GM18499 (cell line): Measurements from ENCODE around the gene GMDS.

ENCODE experiments used
- ATAC-seq: cut with Tn5 transposase; IDR thresholded peaks from one replicate; pipeline ENCODE4 v1.9.1; 2021; ENCODE audit warnings: moderate number of reproducible peaks; ENCODE audit not compliant: insufficient read depth, unreplicated experiment

GMDS gene

DNA sequence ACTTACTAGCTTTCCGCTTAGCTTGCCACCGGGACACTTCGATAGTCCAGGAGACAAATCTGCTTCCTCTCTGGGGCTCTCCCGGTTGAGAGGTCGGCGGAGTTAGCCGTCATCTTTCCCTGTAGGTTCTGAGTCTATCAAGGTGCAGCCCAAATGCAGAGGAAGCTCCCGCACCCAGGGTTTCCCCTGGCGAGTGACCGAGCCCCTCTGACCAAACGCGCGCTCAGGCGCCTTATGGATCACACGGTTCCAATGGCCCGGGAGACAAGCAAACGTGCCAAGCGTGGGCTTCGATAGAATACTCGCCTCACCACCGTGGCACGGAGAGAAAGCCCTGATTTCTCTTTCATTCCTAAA, 651.5 kb downstream of the GMDS start:
- ATAC-seq = no peak

DNA sequence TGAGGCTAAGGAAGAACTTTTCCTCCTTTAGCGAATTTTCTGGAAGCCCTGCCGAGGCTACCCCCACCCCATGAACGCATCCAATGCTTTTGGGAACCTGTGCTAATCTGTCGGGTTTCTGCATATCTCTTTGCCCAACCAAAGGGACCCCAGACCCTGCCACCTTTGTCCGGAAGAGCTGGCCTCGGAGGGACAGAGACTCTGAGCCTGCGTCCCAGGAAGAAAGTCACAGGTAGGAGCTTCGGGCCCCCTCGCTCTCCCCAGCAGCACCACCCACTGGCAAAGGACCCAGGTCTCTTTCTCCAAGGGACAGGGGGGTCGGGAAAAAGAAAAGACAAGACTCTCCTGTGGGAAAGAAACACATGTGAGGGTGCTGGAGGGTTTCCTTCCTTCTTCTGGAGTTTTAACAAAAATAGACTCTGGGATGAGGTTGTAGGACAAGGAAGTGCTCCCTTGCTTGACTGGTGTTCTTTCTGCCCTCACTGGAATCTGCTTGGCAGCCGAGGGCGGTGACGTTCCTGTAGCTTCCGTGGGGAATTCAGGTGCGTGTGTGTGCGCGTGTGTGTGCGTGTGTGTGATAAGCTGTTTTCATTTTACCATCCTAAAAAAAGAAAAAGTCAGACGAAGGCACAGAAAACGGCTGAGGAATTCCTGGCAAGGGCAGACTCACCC, 652.0 kb downstream of the GMDS start:
- no peak for ATAC-seq

GRCh38 chr6:1592852-1593251, 652.6 kb downstream of the GMDS start:
- ATAC-seq = no peak

- no peak for ATAC-seq
These were observed 653.5 kb downstream of the GMDS start for GRCh38 chr6:1591926-1592325.

- no peak for ATAC-seq
These were observed 654.2 kb downstream of the GMDS start for GRCh38 chr6:1591243-1591642.

GRCh38 chr6:1590580-1590979, 654.8 kb downstream of the GMDS start:
- no peak for ATAC-seq

GRCh38 chr6:1589208-1589607, 656.2 kb downstream of the GMDS start:
- ATAC-seq = no peak

- no peak for ATAC-seq
These were observed 657.4 kb downstream of the GMDS start for GRCh38 chr6:1587977-1588376.

DNA sequence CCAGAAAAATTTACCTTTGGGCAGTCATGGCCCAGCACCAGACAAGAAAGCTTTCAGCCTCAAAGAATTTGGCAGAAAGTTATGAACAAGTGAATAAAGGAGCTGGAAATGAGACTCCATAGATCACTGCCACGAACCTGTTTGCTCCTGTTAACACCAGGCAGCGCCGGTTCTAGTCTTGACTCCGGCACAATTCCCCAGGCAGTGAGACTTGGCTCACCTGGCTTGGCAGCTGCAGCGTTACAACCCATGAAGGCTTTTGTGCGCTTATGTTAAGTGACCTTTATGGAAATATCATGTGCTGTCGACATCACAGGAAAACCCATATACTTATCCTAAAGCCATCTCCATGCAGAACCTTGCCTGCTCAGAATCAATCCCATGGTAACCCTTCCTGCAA, 657.9 kb downstream of the GMDS start:
- ATAC-seq = no peak

- no peak for ATAC-seq
These were observed 658.4 kb downstream of the GMDS start for GRCh38 chr6:1586861-1587450.

DNA sequence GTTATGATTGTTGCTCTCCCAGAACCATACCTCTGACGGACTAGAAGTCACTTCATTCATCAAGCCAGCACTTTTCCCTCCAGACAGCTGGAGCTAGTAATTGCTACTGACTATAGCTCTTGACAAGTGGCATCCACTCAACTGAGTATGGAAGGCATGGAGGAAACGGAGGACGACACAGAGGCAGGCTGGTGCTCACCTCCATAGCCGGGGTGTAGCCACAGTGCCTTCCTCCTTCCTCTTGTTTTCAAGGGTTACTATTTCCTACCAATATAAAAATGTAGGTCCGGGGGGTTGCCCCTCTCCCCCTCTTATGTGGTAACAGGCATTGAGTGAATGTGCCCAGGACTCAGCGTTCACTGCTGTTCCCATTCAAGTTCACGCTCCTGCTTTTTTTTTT, 659.1 kb downstream of the GMDS start:
- ATAC-seq = no peak

GRCh38 chr6:1585669-1586049, 659.7 kb downstream of the GMDS start:
- ATAC-seq = no peak

DNA sequence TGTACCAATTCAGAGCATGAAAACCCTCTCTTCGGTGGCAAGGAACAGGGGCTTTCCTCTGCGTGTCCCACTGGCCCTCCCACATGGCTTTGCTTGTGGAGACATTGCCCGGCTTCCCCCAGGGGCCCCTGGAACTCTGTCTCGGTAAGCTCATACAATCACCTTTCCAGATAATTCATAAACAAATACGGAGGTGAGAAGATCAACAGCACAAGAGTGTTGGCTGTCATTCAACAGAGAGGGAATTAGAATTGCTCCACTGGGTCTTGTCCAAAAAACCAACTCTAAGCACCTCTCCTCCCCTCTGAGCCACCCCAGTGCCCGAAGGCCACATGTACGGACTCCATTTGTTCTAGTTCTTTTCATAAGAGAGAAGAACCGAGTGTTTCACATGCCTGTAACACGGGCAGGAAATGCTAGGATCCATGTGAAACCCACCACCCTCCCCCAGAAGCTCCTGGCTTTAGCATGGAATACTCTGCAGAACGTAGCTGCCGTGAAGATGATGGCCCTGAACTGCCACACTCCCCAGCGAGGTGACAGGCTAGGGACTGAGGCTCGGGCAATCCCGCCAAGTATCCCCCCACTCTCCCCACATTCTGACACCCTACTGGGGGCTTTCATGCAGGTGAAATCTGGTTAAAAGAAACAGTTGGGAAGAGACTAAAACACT, 660.3 kb downstream of the GMDS start:
- ATAC-seq = no peak

DNA sequence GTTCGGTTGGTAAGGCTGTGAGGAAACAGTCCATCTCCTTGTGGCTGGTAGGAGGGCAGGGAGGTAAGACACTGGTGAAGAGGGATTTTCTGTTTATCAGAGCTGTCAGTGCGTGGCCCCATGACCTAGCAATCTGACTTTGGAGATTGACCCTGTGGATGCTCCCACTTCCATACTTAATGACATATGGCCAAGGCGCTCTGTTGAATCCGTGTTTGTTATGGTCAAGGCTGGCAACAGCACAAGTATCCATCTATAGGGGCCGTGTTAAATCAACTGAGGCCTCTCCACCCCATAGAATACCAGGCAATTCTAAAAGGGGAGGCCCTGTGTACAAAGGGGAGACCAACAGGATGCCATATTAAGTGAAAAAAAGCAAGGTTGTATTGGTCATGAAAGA, 661.3 kb downstream of the GMDS start:
- no peak for ATAC-seq

DNA sequence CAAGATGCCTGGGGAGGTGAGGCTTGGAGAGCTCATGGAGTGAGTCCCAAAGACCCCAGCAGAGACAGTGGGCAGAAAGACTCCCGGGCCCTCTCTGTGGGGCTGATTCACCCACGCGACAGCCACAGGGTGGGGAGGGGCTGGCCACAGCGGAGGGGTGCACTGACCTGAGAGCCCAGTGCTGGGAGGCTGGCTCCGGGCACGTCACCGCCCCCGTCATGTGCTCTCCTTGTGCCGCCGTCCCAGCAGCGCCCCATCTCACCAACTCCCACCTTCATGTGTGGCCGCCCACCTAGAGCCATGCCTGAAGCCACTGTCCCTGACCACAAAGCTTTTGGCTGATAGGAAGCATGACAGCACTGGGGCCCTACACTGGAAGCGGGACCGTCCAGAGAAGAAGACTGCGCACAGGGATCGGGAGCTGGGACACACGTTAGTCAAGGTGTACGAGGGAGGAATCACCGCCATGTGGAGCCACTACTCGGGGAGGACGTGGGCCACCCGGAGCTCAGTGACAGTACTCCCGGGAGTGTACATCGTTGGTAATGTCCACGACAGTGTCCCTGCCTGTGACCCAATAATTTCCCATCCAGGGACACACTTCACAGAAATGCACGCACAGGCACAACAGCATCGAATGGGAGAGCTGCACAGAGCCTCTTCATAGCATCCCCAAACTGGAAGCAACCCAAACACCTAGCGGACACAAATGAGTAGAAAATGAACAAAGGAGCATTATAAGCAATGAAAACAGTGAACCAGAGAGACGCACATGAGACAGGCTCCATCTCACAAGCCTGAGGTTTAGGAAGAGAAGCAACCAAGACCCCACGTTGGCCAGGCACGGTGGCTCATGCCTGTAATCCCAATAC, 664.0 kb downstream of the GMDS start:
- no peak for ATAC-seq

- ATAC-seq = no peak
These were observed 664.8 kb downstream of the GMDS start for GRCh38 chr6:1580585-1580984.

DNA sequence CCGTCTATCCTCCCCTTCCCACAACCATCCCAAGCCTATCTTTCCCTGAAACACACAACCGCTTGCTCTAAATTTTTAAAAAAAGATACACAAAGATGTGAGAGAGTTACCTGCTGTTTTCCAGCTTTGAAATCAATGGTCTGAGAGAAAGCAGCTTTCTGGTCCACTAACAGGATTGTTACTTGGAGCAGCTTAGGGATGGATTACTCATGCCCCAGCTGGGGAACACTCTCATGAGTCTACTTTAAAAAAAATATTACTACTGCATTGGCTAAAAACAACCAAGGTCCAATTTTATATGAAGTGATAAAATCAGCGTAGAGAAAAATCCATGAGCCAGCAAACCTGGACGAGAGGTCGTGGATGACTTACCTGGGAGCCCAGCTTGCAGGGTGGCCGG, 665.3 kb downstream of the GMDS start:
- ATAC-seq = no peak

DNA sequence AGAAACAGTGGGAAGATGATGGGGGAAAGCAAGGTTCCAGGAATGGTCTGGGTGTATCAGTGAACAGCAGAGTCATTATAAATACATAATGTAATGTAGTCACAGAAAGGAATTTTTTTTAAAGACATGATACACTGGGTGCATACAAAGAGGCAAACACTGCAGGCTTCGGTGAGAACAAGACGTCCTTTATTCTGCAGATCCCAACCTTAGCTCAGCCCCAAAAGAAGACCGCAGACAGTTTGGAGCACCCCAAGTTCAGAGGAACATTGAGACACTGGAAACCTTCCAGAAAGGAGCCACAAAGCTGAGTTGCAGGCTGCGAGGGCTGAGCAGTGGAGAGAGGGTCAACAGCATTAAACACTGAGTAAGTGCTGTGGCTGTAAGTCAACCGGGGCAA, 666.3 kb downstream of the GMDS start:
- ATAC-seq = no peak

- no peak for ATAC-seq
These were observed 667.3 kb downstream of the GMDS start for GRCh38 chr6:1577896-1578745.

DNA sequence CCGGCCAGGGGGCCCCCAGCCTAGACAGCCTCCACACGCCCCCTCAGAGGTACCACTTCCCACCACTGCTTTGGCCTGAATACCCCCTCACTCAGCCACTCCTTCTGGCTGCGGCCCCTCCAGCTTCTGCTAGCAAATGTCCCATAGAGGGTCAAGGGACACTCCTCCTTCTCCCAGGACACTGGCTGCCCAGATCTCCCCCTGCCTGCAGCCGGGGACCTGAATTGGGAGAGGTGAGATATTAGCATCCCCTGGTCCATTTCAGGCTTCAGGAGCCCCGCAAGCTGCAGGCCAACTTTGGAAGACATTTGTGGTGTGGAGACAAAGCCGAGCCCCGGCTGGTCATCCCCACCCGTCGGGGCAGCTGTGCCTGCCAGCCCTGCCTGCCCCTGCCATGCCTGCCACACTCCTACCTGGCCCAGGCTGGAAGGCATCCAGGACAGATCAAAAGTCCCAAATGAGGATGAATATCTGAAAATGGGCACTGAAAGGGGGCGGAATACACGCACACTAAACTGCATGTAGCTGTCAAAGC, 668.2 kb downstream of the GMDS start:
- no peak for ATAC-seq
